IMR-90 (cell line): Measurements from ENCODE around the gene ADD3. TPM values are rescaled to one million over a fixed set of nuclear protein-coding genes. Genes with fewer than 3 reads are reported as not detected.
A peak's percentile ranks its signal among the peaks of the same experiment; 100 is the strongest.

ENCODE experiments used
- ATAC-seq: fragments of 200-7000 bp; cut with Tn5 transposase; 2 replicates; pipeline ENCODE4 v1.9.1; 2020; ENCODE audit warnings: low read depth, mild to moderate bottlenecking, moderate library complexity
- BruUV-seq: library from RNA; stranded (reverse); fragments of 400-500 nt; replicated peaks from 2 replicates; lab custom pipeline; 2021; lab: Mats Ljungman, UMichigan
- CTCF ChIA-PET: fragments of 300-600 bp; formaldehyde crosslinking; extraction: SDS; loops from one replicate; lab custom pipeline; 2021; ENCODE audit warnings: antibody characterized with exemption; lab: Yijun Ruan, JAX
- POLR2A ChIA-PET: fragments of 300-600 bp; sonication (Branson Sonifier 250); formaldehyde crosslinking; loops from one replicate; lab custom pipeline; 2022; ENCODE audit warnings: antibody characterized with exemption; ENCODE audit not compliant: unreplicated experiment; lab: Charles Lee
- DNase-seq: peaks from one replicate; pipeline ENCODE4 v3.0.0; 2013
- H2AFZ ChIP-seq: replicated peaks from 2 replicates; pipeline ENCODE3; 2013; ENCODE audit warnings: low read length, mild to moderate bottlenecking; ENCODE audit not compliant: poor library complexity
- H2AK5ac ChIP-seq: 2 replicates; pipeline ENCODE4 v1.6.1; 2013; ENCODE audit warnings: low read depth, low read length, inconsistent platforms
- H2AK9ac ChIP-seq: replicated peaks from 2 replicates; pipeline ENCODE3; 2013; ENCODE audit warnings: mild to moderate bottlenecking, low read depth, low read length, moderate library complexity; ENCODE audit not compliant: poor library complexity
- H2BK120ac ChIP-seq: 2 replicates; pipeline ENCODE4 v1.6.1; 2013; ENCODE audit warnings: low read depth, low read length, inconsistent platforms
- H2BK15ac ChIP-seq: 3 replicates; pipeline ENCODE4 v1.6.1; 2013; ENCODE audit warnings: low read depth, low read length, inconsistent platforms
- H2BK20ac ChIP-seq: 2 replicates; pipeline ENCODE4 v1.6.1; 2013; ENCODE audit warnings: low read depth, mild to moderate bottlenecking, inconsistent platforms, low read length, moderate library complexity
- H2BK5ac ChIP-seq: 2 replicates; pipeline ENCODE4 v1.6.1; 2013; ENCODE audit warnings: mild to moderate bottlenecking, low read depth, low read length, inconsistent platforms; ENCODE audit not compliant: poor library complexity, severe bottlenecking
- H3K14ac ChIP-seq: replicated peaks from 2 replicates; pipeline ENCODE4 v1.6.1; 2013; ENCODE audit warnings: low read depth, low read length, inconsistent platforms
- H3K18ac ChIP-seq: 2 replicates; pipeline ENCODE4 v1.6.1; 2013; ENCODE audit warnings: low read depth, low read length, control low read depth
- H3K23ac ChIP-seq: 2 replicates; pipeline ENCODE4 v1.6.1; 2013; ENCODE audit warnings: low read depth, low read length, inconsistent platforms
- H3K27ac ChIP-seq: 2 replicates; pipeline ENCODE4 v1.5.1; 2013; ENCODE audit warnings: mild to moderate bottlenecking, control low read depth, low read length; ENCODE audit not compliant: insufficient read depth
- H3K27me3 ChIP-seq: 2 replicates; pipeline ENCODE4 v1.6.1; 2013; ENCODE audit warnings: low read length; ENCODE audit not compliant: control insufficient read depth, insufficient read depth
- H3K36me3 ChIP-seq: 2 replicates; pipeline ENCODE4 v1.6.1; 2013; ENCODE audit warnings: low read length, mixed read lengths; ENCODE audit not compliant: control insufficient read depth, insufficient read depth
- H3K4ac ChIP-seq: 2 replicates; pipeline ENCODE4 v1.6.1; 2013; ENCODE audit warnings: low read depth, low read length, inconsistent platforms
- H3K4me1 ChIP-seq: 2 replicates; pipeline ENCODE4 v1.6.1; 2013; ENCODE audit warnings: low read length, mixed read lengths; ENCODE audit not compliant: control insufficient read depth, insufficient read depth
- H3K4me2 ChIP-seq: 2 replicates; pipeline ENCODE4 v1.6.1; 2013; ENCODE audit warnings: low read depth, mild to moderate bottlenecking, control low read depth, low read length, moderate library complexity
- H3K4me3 ChIP-seq: 2 replicates; pipeline ENCODE4 v1.5.1; 2013; ENCODE audit warnings: low read depth, mild to moderate bottlenecking, control low read depth, low read length, moderate library complexity; ENCODE audit not compliant: insufficient read depth
- H3K56ac ChIP-seq: 2 replicates; pipeline ENCODE4 v1.6.1; 2013; ENCODE audit warnings: low read length, inconsistent platforms; ENCODE audit not compliant: insufficient read depth; ENCODE audit errors: extremely low read depth
- H3K79me1 ChIP-seq, 2 experiments: 2 replicates each; pipeline ENCODE4 v1.6.1; 2013; ENCODE audit warnings: low read length in 2 of 2, inconsistent platforms in 1 of 2, low read depth in 1 of 2
- H3K9ac ChIP-seq: 2 replicates; pipeline ENCODE4 v1.6.1; 2013; ENCODE audit warnings: low read depth, low read length, control low read depth
- H3K9me1 ChIP-seq: 2 replicates; pipeline ENCODE4 v1.6.1; 2013; ENCODE audit warnings: low read length, inconsistent platforms; ENCODE audit not compliant: insufficient read depth
- H3K9me3 ChIP-seq: 2 replicates; pipeline ENCODE4 v1.6.1; 2013; ENCODE audit warnings: low read length; ENCODE audit not compliant: control insufficient read depth, insufficient read depth
- H4K20me1 ChIP-seq: 2 replicates; pipeline ENCODE4 v1.6.1; 2013; ENCODE audit warnings: low read length, inconsistent platforms; ENCODE audit not compliant: insufficient read depth
- H4K5ac ChIP-seq: 2 replicates; pipeline ENCODE4 v1.6.1; 2013; ENCODE audit warnings: mild to moderate bottlenecking, low read depth, low read length, control low read depth
- H4K8ac ChIP-seq, 2 experiments: 2 replicates each; pipeline ENCODE4 v1.6.1; 2013; ENCODE audit warnings: low read depth in 2 of 2, low read length in 2 of 2, control low read depth in 1 of 2, inconsistent platforms in 1 of 2
- H4K91ac ChIP-seq: 2 replicates; pipeline ENCODE4 v1.6.1; 2013; ENCODE audit warnings: low read depth, low read length, inconsistent platforms; ENCODE audit not compliant: insufficient read depth
- BHLHE40 ChIP-seq: fragments of 150-350 bp; IDR thresholded peaks from 2 replicates; pipeline ENCODE4 v1.6.1; 2016; ENCODE audit warnings: mild to moderate bottlenecking, low read depth, low read length
- CEBPB ChIP-seq: IDR thresholded peaks from 2 replicates; pipeline ENCODE4 v1.6.1; 2012; ENCODE audit warnings: low read depth, low read length, improper control_type of control experiment
- CHD1 ChIP-seq: IDR thresholded peaks from 2 replicates; pipeline ENCODE4 v1.6.1; 2012; ENCODE audit warnings: low read depth, low read length, improper control_type of control experiment
- CTCF ChIP-seq: conservative IDR thresholded peaks from 2 replicates; pipeline ENCODE4 v1.5.1; 2012; ENCODE audit warnings: mild to moderate bottlenecking, low read depth, low read length, improper control_type of control experiment
- MAFK ChIP-seq: IDR thresholded peaks from 2 replicates; pipeline ENCODE4 v1.6.1; 2012; ENCODE audit warnings: low read depth, low read length, improper control_type of control experiment
- MAZ ChIP-seq: IDR thresholded peaks from 2 replicates; pipeline ENCODE4 v1.6.1; 2012; ENCODE audit warnings: low read depth, mild to moderate bottlenecking, low read length, improper control_type of control experiment, moderate library complexity, borderline replicate concordance
- MXI1 ChIP-seq: IDR thresholded peaks from 2 replicates; pipeline ENCODE4 v1.6.1; 2012; ENCODE audit warnings: low read depth, mild to moderate bottlenecking, low read length, moderate library complexity, borderline replicate concordance
- POLR2A ChIP-seq: IDR thresholded peaks from 2 replicates; pipeline ENCODE4 v1.6.1; 2012; ENCODE audit warnings: mild to moderate bottlenecking, low read depth, low read length
- RAD21 ChIP-seq: IDR thresholded peaks from 2 replicates; pipeline ENCODE4 v1.6.1; 2012; ENCODE audit warnings: low read length, improper control_type of control experiment
- RFX5 ChIP-seq: IDR thresholded peaks from 2 replicates; pipeline ENCODE4 v1.8.0; 2012; ENCODE audit warnings: low read depth, mild to moderate bottlenecking, low read length, moderate library complexity
- WGBS, 2 experiments: methylation state at CpG; one replicate each; pipeline versions ENCODE4 v1.1.5 to v1.1.7; 2013; ENCODE audit warnings: missing lambda C conversion rate in 2 of 2; ENCODE audit not compliant: insufficient read length in 1 of 2; ENCODE audit errors: extremely low coverage in 2 of 2; 5-methylcytosine and 5-hydroxymethylcytosine counted together
- dilution Hi-C: fragments of 300-500 bp; cut with HindIII; formaldehyde crosslinking; loops from one replicate; pipeline ENCODE4 v1.14.3; 2018; ENCODE audit warnings: low sequenced_read_pairs; ENCODE audit not compliant: unreplicated experiment
- in situ Hi-C: fragments of 300-500 bp; cut with MboI; formaldehyde crosslinking; loops from 3 replicates; pipeline ENCODE4 v1.14.3; 2019; ENCODE audit warnings: low sequenced_read_pairs, inconsistent platforms, mixed read lengths
- intact Hi-C: fragments of 100-400 bp; cut with micrococcal nuclease; formaldehyde crosslinking; loops from 2 replicates; pipeline ENCODE4 v1.10.0; 2022
- polyA plus RNA-seq, 3 experiments: library from polyadenylated mRNA; depleted of rRNA; stranded (reverse); fragments of >200 nt; gene quantifications; 2 replicates each; pipeline ENCODE4 v1.2.3, GENCODE V29; 2012; ENCODE audit warnings: low replicate concordance in 1 of 3
- total RNA-seq: library from RNA; depleted of rRNA; stranded (reverse); fragments of >200 nt; gene quantifications from 2 replicates; pipeline ENCODE4 v1.2.3, GENCODE V29; 2012
- TF ChIP-seq, protein P1 (sequence below): fragments of 150-350 bp; IDR thresholded peaks from 2 replicates; pipeline ENCODE4 v1.6.1; 2017; ENCODE audit warnings: mild to moderate bottlenecking, antibody characterized with exemption, low read length, low read depth
- TF ChIP-seq, protein P2 (sequence below): fragments of 150-350 bp; IDR thresholded peaks from 2 replicates; pipeline ENCODE4 v1.6.1; 2016; ENCODE audit warnings: low read depth, mild to moderate bottlenecking, low read length, moderate library complexity, borderline replicate concordance

The ADD3 gene
- total and polyA plus RNA-seq, 2 of the 4 experiments (the other 2 are of a cell fraction): 138 to 212 TPM

DNA sequence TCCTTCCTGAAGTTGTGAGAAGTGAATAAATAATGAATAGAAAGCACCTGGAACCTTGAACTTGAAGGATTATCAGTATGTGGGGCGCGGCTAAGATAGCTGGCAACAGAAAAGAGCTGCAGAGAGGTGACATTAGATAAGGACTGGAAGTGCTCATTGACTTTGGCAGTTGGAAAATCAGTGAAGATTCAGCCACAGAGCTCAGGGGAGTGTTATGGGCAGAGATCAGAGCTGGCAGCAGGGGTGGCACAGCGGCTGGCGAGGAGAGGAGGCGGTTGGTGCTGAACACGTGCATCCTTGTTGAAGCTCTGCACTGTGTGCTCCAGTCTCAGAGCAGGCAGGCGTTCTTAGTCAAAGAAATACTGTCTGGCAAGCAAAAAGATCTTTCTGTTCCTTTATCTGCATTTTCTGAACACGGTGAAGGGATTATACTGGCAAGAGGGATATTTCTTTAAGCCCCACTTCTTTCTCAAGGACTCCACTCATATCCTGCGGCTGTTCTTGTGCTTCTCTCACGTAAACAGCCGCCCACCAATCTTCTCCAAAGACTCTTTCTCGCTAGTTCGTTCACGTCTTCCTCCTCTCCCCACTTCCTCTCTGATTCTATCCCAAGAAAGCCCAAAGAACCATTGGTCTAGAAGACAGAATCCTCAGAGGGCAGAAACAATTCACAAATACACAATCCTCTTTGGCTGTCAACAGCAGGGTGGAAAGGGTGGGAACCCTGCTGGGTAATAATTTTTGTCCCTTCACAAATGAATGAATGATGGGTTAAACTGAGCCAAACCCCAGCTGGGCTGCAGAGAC lies 38.6 kb upstream of the ADD3 start:
- H3K23ac ChIP-seq: peak overlapping the region; percentile 71; the same call in 1 of the 2 replicates
- H3K27ac ChIP-seq: peak overlapping the region; percentile 10
- H3K18ac ChIP-seq: peak overlapping the region; percentile 5; the same call in 1 of the 2 replicates
- H2BK15ac ChIP-seq: peak overlapping the region; percentile 62; the same call in 1 of the 3 replicates
- CTCF ChIA-PET: interaction anchor here (1.4 kb wide), 1 partner anchor 85 kb away, joined by 8 read pairs; no protein-coding TSS in a partner anchor
- H3K4me1 ChIP-seq: peaks cover 21% of the 10 kb centered on the region
- no peaks in the 10 kb centered on the region for H3K36me3 ChIP-seq
- peak overlapping the region; percentile 82 for H2BK120ac ChIP-seq
- H3K9me1 ChIP-seq: 0 out of 2 replicates have a peak, but pooled peaks cover 9% of the 10 kb centered on the region
- H3K27me3 ChIP-seq: no peaks in the 10 kb centered on the region
- no peak overlapping the region for H2AK9ac ChIP-seq
- H3K9ac ChIP-seq: no peak overlapping the region
- POLR2A ChIA-PET: interaction anchor here (0.6 kb wide), 1 partner anchor 37 kb away, joined by 3 read pairs; no protein-coding TSS in a partner anchor
- peak overlapping the region; percentile 79 for H2AK5ac ChIP-seq
- no peak for ATAC-seq
- H3K14ac ChIP-seq: peak overlapping the region; percentile 54
- TF ChIP-seq CTCF (no peak), MAFK (no peak), CEBPB (no peak), CHD1 (no peak), RAD21 (no peak), MXI1 (no peak), MAZ (no peak), RFX5 (no peak), BHLHE40 (no peak), POLR2A (no peak)
- TF ChIP-seq, protein P1, sequence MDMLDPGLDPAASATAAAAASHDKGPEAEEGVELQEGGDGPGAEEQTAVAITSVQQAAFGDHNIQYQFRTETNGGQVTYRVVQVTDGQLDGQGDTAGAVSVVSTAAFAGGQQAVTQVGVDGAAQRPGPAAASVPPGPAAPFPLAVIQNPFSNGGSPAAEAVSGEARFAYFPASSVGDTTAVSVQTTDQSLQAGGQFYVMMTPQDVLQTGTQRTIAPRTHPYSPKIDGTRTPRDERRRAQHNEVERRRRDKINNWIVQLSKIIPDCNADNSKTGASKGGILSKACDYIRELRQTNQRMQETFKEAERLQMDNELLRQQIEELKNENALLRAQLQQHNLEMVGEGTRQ: no peak
- TF ChIP-seq, protein P2, sequence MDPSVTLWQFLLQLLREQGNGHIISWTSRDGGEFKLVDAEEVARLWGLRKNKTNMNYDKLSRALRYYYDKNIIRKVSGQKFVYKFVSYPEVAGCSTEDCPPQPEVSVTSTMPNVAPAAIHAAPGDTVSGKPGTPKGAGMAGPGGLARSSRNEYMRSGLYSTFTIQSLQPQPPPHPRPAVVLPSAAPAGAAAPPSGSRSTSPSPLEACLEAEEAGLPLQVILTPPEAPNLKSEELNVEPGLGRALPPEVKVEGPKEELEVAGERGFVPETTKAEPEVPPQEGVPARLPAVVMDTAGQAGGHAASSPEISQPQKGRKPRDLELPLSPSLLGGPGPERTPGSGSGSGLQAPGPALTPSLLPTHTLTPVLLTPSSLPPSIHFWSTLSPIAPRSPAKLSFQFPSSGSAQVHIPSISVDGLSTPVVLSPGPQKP: no peak
- no peaks in the 10 kb centered on the region for H3K9me3 ChIP-seq
- peaks cover 0 to 2% of the 10 kb centered on the region in 2 experiments; a peak in 1 of 4 replicates for H3K79me1 ChIP-seq
- peak overlapping the region; percentile 26 for H4K5ac ChIP-seq
- no peak for DNase-seq
- peak overlapping the region; percentile 39 to 52; a peak in 2 of 4 replicates for H4K8ac ChIP-seq
- peaks cover 4% of the 10 kb centered on the region for H4K20me1 ChIP-seq
- H2BK5ac ChIP-seq: no peak overlapping the region
- H2AFZ ChIP-seq: peak overlapping the region; percentile 40
- no peak overlapping the region for H3K4me3 ChIP-seq
- in situ Hi-C loops (no loop called here), intact Hi-C loops (loop anchor here (5.0 kb wide), 1 partner anchor 82 kb away; no protein-coding TSS in a partner anchor), dilution Hi-C loops (no loop called here)
- peak overlapping the region; percentile 26; the same call in 1 of the 2 replicates for H3K56ac ChIP-seq
- no peak overlapping the region for H3K4me2 ChIP-seq
- no TSS peak for BruUV-seq
- H4K91ac ChIP-seq: peak overlapping the region; percentile 71
- peak overlapping the region; percentile 85 for H2BK20ac ChIP-seq
- 97% methylated on average over 5 of the region's 14 CpGs; no CpG with 5 or more reads in 1 of the 2 experiments for WGBS, 2 experiments
- H3K4ac ChIP-seq: peak overlapping the region; percentile 72
